Lung (tissue), 12 donors: ENCODE results near the gene PTTG1. TPM values are rescaled to one million over a fixed set of nuclear protein-coding genes. Genes with fewer than 3 reads are reported as not detected.

ENCODE experiments used
- ATAC-seq: fragments of 200-7000 bp; cut with Tn5 transposase; one replicate; pipeline ENCODE4 v1.9.1; 2020; ENCODE audit warnings: moderate number of reproducible peaks; ENCODE audit not compliant: insufficient read depth, low FRiP score
- DNase-seq, 3 donors: peaks; one replicate each; pipeline ENCODE4 v3.0.0-alpha.2; 2013 to 2017
- H3K27ac ChIP-seq, 2 donors: one replicate each; pipeline ENCODE4 v1.5.1; 2013; ENCODE audit warnings: mild to moderate bottlenecking in 2 of 2, moderate library complexity in 2 of 2, control low read depth in 1 of 2, inconsistent platforms in 1 of 2, low read depth in 1 of 2, low read length in 1 of 2
- H3K27me3 ChIP-seq, 3 donors: one replicate each; pipeline ENCODE4 v1.5.1; 2013; ENCODE audit warnings: low read length in 2 of 3; ENCODE audit not compliant: control insufficient read depth in 3 of 3, insufficient read depth in 3 of 3
- H3K36me3 ChIP-seq, 4 donors: one replicate each; pipeline ENCODE4 v1.5.1; 2013; ENCODE audit warnings: low read length in 4 of 4, mild to moderate bottlenecking in 1 of 4, moderate library complexity in 1 of 4; ENCODE audit not compliant: control insufficient read depth in 4 of 4, insufficient read depth in 4 of 4
- H3K4me1 ChIP-seq, 5 donors: one replicate each; pipeline ENCODE4 v1.5.1; 2013; ENCODE audit warnings: low read length in 5 of 5, mild to moderate bottlenecking in 2 of 5, moderate library complexity in 1 of 5; ENCODE audit not compliant: control insufficient read depth in 5 of 5, insufficient read depth in 5 of 5
- H3K4me3 ChIP-seq: one replicate; pipeline ENCODE4 v1.5.1; 2013; ENCODE audit warnings: mild to moderate bottlenecking, control low read depth, moderate library complexity
- H3K9ac ChIP-seq, 2 donors: one replicate each; pipeline ENCODE4 v1.5.1; 2013; ENCODE audit warnings: low read length in 2 of 2, control low read depth in 1 of 2; ENCODE audit not compliant: insufficient read depth in 1 of 2
- H3K9me3 ChIP-seq, 4 donors: one replicate each; pipeline ENCODE4 v1.5.1; 2013; ENCODE audit warnings: low read length in 3 of 4, mild to moderate bottlenecking in 1 of 4, moderate library complexity in 1 of 4; ENCODE audit not compliant: control insufficient read depth in 4 of 4, insufficient read depth in 3 of 4
- CTCF ChIP-seq: IDR thresholded peaks from 2 replicates; pipeline ENCODE4 v1.5.1; 2012; ENCODE audit warnings: mild to moderate bottlenecking; ENCODE audit errors: control extremely low read depth, extremely low read depth
- WGBS, 2 donors: extraction: QIAGEN DNeasy Blood & Tissue Kit; methylation state at CpG; one replicate each; pipeline ENCODE4 v1.1.7; 2013; 5-methylcytosine and 5-hydroxymethylcytosine counted together
- polyA plus RNA-seq, 2 donors: library from polyadenylated mRNA; stranded (reverse); fragments of 200-250 nt; gene quantifications; one replicate each; pipeline ENCODE4 v1.2.1, GENCODE V29; 2013
- total RNA-seq, 2 donors: library from RNA; depleted of rRNA in 1 of 2; stranded (reverse); fragments of >200 nt in 1 of 2; gene quantifications; one replicate each; pipeline ENCODE4 v1.2.1, GENCODE V29; 2014 to 2021
- donor health status: control.
- donor health status: control.
- donor health status: Bipolar disorder and iron deficiency.
- donor health status: healthy.
- donor health status: DM: yes; HTN: yes; CAD: no.

PTTG1 gene
- total and polyA plus RNA-seq, 4 donors = 4.0 to 29.2 (median 15.4) TPM

- ATAC-seq (no peak), DNase-seq (no peak)
- Histone ChIP-seq H3K36me3 (no peaks in the 10 kb centered on the region), H3K27ac (no peak overlapping the region), H3K4me1 (peaks cover 0 to 3% (median 0%) of the 10 kb centered on the region in 5 donors), H3K9ac (no peak overlapping the region), H3K4me3 (no peak overlapping the region), H3K27me3 (no peaks in the 10 kb centered on the region), H3K9me3 (no peaks in the 10 kb centered on the region)
- 77 to 85% methylated on average over 2 of the region's 2 CpGs for WGBS, 2 donors
- no peak for TF ChIP-seq CTCF
Observed at GRCh38 chr5:160462167-160462566, 40.5 kb downstream of the PTTG1 start.

- DNase-seq = no peak
- Histone ChIP-seq H3K9ac (no peak overlapping the region), H3K4me1 (peaks cover 0 to 5% (median 1%) of the 10 kb centered on the region in 5 donors), H3K4me3 (no peak overlapping the region), H3K27me3 (no peaks in the 10 kb centered on the region), H3K27ac (no peak overlapping the region), H3K36me3 (no peaks in the 10 kb centered on the region), H3K9me3 (no peaks in the 10 kb centered on the region)
- no peak for TF ChIP-seq CTCF
- 93% methylated on average over 4 of the region's 4 CpGs for WGBS, 2 donors
- no peak for ATAC-seq
Observed at GRCh38 chr5:160463227-160463626, 41.6 kb downstream of the PTTG1 start.

- Histone ChIP-seq H3K9me3 (no peaks in the 10 kb centered on the region), H3K27ac (no peak overlapping the region), H3K9ac (no peak overlapping the region), H3K36me3 (no peaks in the 10 kb centered on the region), H3K4me3 (no peak overlapping the region), H3K4me1 (peaks cover 0 to 5% (median 1%) of the 10 kb centered on the region in 5 donors), H3K27me3 (no peaks in the 10 kb centered on the region)
- WGBS, 2 donors = 66 to 68% methylated on average over 7 of the region's 7 CpGs
- TF ChIP-seq CTCF = no peak
- DNase-seq (peak in 1 of 3 donors; percentile 26), ATAC-seq (no peak)
Observed at GRCh38 chr5:160463740-160464465, 42.2 kb downstream of the PTTG1 start.

- no peaks in the 10 kb centered on the region for H3K27me3 ChIP-seq
- no peaks in the 10 kb centered on the region for H3K36me3 ChIP-seq
- no peak overlapping the region for H3K9ac ChIP-seq
- ATAC-seq = no peak
- TF ChIP-seq CTCF = no peak
- peaks cover 0 to 5% (median 1%) of the 10 kb centered on the region in 5 donors for H3K4me1 ChIP-seq
- no peaks in the 10 kb centered on the region for H3K9me3 ChIP-seq
- WGBS, 2 donors = 36 to 41% methylated on average over 4 of the region's 4 CpGs
- H3K27ac ChIP-seq = no peak overlapping the region
- DNase-seq = no peak
- no peak overlapping the region for H3K4me3 ChIP-seq
Observed at GRCh38 chr5:160464466-160464797, 42.8 kb downstream of the PTTG1 start.
